ENCODE data around the gene CAV2. TPM values are rescaled to one million over a fixed set of nuclear protein-coding genes. Genes with fewer than 3 reads are reported as not detected.

CAV2 gene
- 100 to 1,000 TPM; 122 to 246 (median 202) TPM for total RNA-seq

- TF ChIP-seq CTCF (IDR thresholded peaks at IDR 0.05; ENCODE audit: low read depth) = no peak
Observed at GRCh38 chr7:116499168-116500077, at the start of gene CAV2. Gene CAV2, plus strand, starts transcription at chr7:116499738. Its CDS starts 44 bp downstream, at chr7:116499782.

- no peak for TF ChIP-seq CTCF (IDR thresholded peaks at IDR 0.05; ENCODE audit: low read depth)
Observed at GRCh38 chr7:116449950-116450349, 49.6 kb upstream of the CAV2 start.

GRCh38 chr7:116451957-116452729 lies 47.4 kb upstream of the CAV2 start:
- no peak for TF ChIP-seq CTCF (IDR thresholded peaks at IDR 0.05; ENCODE audit: low read depth)

GRCh38 chr7:116454377-116454776 lies 45.2 kb upstream of the CAV2 start:
- TF ChIP-seq CTCF (IDR thresholded peaks at IDR 0.05; ENCODE audit: low read depth) = no peak

- TF ChIP-seq CTCF (IDR thresholded peaks at IDR 0.05; ENCODE audit: low read depth) = no peak
Observed at GRCh38 chr7:116455009-116455408, 44.5 kb upstream of the CAV2 start.

GRCh38 chr7:116455499-116455898 lies 44.0 kb upstream of the CAV2 start:
- TF ChIP-seq CTCF (IDR thresholded peaks at IDR 0.05; ENCODE audit: low read depth) = no peak

GRCh38 chr7:116461500-116461899 lies 38.0 kb upstream of the CAV2 start:
- no peak for TF ChIP-seq CTCF (IDR thresholded peaks at IDR 0.05; ENCODE audit: low read depth)

All from subcutaneous adipose tissue (tissue), 4 donors.